ENCODE measurements around the gene MDFIC2.

DNA sequence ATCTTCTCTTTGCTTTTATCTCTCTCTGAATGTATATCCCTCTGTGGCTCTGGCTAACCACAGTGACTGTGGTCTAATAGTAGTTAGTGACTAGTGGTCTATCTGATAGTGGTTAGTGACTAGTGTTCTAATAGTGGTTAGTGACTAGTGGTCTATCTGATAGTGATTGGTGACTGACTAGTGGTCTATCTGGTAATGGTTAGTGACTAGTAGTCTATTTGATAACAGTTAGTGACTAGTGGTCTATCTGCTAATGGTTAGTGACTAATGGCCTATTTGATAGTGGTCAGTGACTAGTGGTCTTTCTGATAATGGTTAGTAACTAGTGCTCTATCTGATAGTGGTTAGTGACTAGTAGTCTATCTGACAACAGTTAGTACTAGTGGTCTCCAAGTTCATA, 110.5 kb downstream of the MDFIC2 start:
- TF ChIP-seq GATA3 (IDR thresholded peaks at IDR 0.05; ENCODE audit: low read depth, low read length) (no peak), GATA2 (IDR thresholded peaks at IDR 0.05; ENCODE audit: low read depth, low read length) (no peak)
